Liver (tissue), 9 donors: ENCODE data around the gene CNIH3. TPM values are rescaled to one million over a fixed set of nuclear protein-coding genes. Genes with fewer than 3 reads are reported as not detected.

ENCODE experiments used
- DNase-seq: peaks from one replicate; pipeline ENCODE4 v3.0.0-alpha.2; 2017; ENCODE audit warnings: low spot score
- H3K27ac ChIP-seq, 2 donors: one replicate each; pipeline ENCODE4 v1.7.0; 2013; ENCODE audit warnings: inconsistent platforms in 2 of 2, low read length in 2 of 2, control low read depth in 1 of 2, low read depth in 1 of 2, mild to moderate bottlenecking in 1 of 2
- H3K27me3 ChIP-seq, 4 donors: one replicate each; pipeline versions ENCODE4 v1.6.1 to v1.7.0; 2013; ENCODE audit warnings: low read length in 3 of 4, inconsistent platforms in 1 of 4, mild to moderate bottlenecking in 1 of 4, moderate library complexity in 1 of 4; ENCODE audit not compliant: control insufficient read depth in 4 of 4, insufficient read depth in 4 of 4
- H3K36me3 ChIP-seq, 4 donors: one replicate each; pipeline versions ENCODE4 v1.6.1 to v1.7.0; 2013; ENCODE audit warnings: low read length in 3 of 4, mild to moderate bottlenecking in 3 of 4, low read depth in 1 of 4, moderate library complexity in 1 of 4; ENCODE audit not compliant: control insufficient read depth in 4 of 4, insufficient read depth in 3 of 4
- H3K4me1 ChIP-seq, 4 donors: one replicate each; pipeline versions ENCODE4 v1.6.1 to v1.7.0; 2013; ENCODE audit warnings: low read length in 3 of 4, mild to moderate bottlenecking in 3 of 4, moderate library complexity in 1 of 4; ENCODE audit not compliant: control insufficient read depth in 4 of 4, insufficient read depth in 4 of 4
- H3K4me3 ChIP-seq, 3 donors: one replicate each; pipeline versions ENCODE4 v1.6.1 to v1.7.0; 2013; ENCODE audit warnings: low read length in 3 of 3, control low read depth in 1 of 3, low read depth in 1 of 3, mild to moderate bottlenecking in 1 of 3
- H3K9ac ChIP-seq, 2 donors: one replicate each; pipeline ENCODE4 v1.7.0; 2013; ENCODE audit warnings: low read length in 2 of 2, mild to moderate bottlenecking in 2 of 2, moderate library complexity in 2 of 2, control low read depth in 1 of 2, low read depth in 1 of 2
- H3K9me3 ChIP-seq, 4 donors: one replicate each; pipeline versions ENCODE4 v1.6.1 to v1.7.0; 2013; ENCODE audit warnings: low read length in 3 of 4; ENCODE audit not compliant: control insufficient read depth in 4 of 4
- ATF3 ChIP-seq: IDR thresholded peaks from 2 replicates; pipeline ENCODE4 v1.6.1; 2016; ENCODE audit warnings: antibody characterized with exemption
- CTCF ChIP-seq: fragments of 150-350 bp; IDR thresholded peaks from 2 replicates; pipeline ENCODE4 v1.5.1; 2017; ENCODE audit warnings: improper control_type of control experiment, low read depth, low read length; ENCODE audit not compliant: missing input control
- EGR1 ChIP-seq, 2 donors: IDR thresholded peaks; 2 replicates each; pipeline ENCODE4 v1.6.1; 2016 to 2018; ENCODE audit warnings: antibody characterized with exemption in 2 of 2, low read depth in 2 of 2
- FOXA1 ChIP-seq: IDR thresholded peaks from 2 replicates; pipeline ENCODE4 v1.6.1; 2016; ENCODE audit warnings: antibody characterized with exemption
- FOXA2 ChIP-seq: IDR thresholded peaks from 2 replicates; pipeline ENCODE4 v1.6.1; 2016; ENCODE audit warnings: antibody characterized with exemption
- GABPA ChIP-seq, 2 donors: IDR thresholded peaks in 1 of 2; conservative IDR thresholded peaks in 1 of 2; 2 replicates each; pipeline ENCODE4 v1.6.1; 2016; ENCODE audit warnings: antibody characterized with exemption in 2 of 2, mild to moderate bottlenecking in 1 of 2, moderate library complexity in 1 of 2
- HNF4A ChIP-seq, 2 donors: conservative IDR thresholded peaks; 2 replicates each; pipeline ENCODE4 v1.6.1; 2016; ENCODE audit warnings: antibody characterized with exemption in 2 of 2, mild to moderate bottlenecking in 2 of 2
- HNF4G ChIP-seq: IDR thresholded peaks from 2 replicates; pipeline ENCODE4 v1.6.1; 2016; ENCODE audit warnings: antibody characterized with exemption
- JUND ChIP-seq, 2 donors: IDR thresholded peaks; 2 replicates each; pipeline ENCODE4 v1.6.1; 2016; ENCODE audit warnings: antibody characterized with exemption in 2 of 2
- MAX ChIP-seq: IDR thresholded peaks from 2 replicates; pipeline ENCODE4 v1.6.1; 2016; ENCODE audit warnings: antibody characterized with exemption
- NR2F2 ChIP-seq: IDR thresholded peaks from 2 replicates; pipeline ENCODE4 v1.6.1; 2016; ENCODE audit warnings: antibody characterized with exemption
- RAD21 ChIP-seq, 2 donors: IDR thresholded peaks; 2 replicates each; pipeline ENCODE4 v1.6.1; 2016; ENCODE audit warnings: antibody characterized with exemption in 2 of 2, mild to moderate bottlenecking in 2 of 2
- RXRA ChIP-seq, 2 donors: IDR thresholded peaks; 2 replicates each; pipeline ENCODE4 v1.6.1; 2017 to 2018; ENCODE audit warnings: antibody characterized with exemption in 2 of 2, mild to moderate bottlenecking in 1 of 2
- SP1 ChIP-seq: IDR thresholded peaks from 2 replicates; pipeline ENCODE4 v1.6.1; 2018; ENCODE audit warnings: antibody characterized with exemption, mild to moderate bottlenecking
- TAF1 ChIP-seq: conservative IDR thresholded peaks from 2 replicates; pipeline ENCODE4 v1.6.1; 2016; ENCODE audit warnings: antibody characterized with exemption, mild to moderate bottlenecking
- YY1 ChIP-seq: IDR thresholded peaks from 2 replicates; pipeline ENCODE4 v1.6.1; 2016; ENCODE audit warnings: antibody characterized with exemption, mild to moderate bottlenecking
- WGBS: extraction: QIAGEN DNeasy Blood & Tissue Kit; methylation state at CpG from one replicate; pipeline ENCODE4 v1.1.7; 2013; 5-methylcytosine and 5-hydroxymethylcytosine counted together
- polyA plus RNA-seq, 2 donors: library from polyadenylated mRNA; stranded (reverse) in 1 of 2; unstranded in 1 of 2; fragments of 200-250 nt in 1 of 2; fragments of >200 nt in 1 of 2; fragmentation: Nextera tagmentation in 1 of 2; extraction: Ambion mirVana in 1 of 2; gene quantifications; one replicate each; pipeline versions ENCODE4 v1.2.1 to v1.2.3, GENCODE V29; 2013 to 2015
- total RNA-seq, 2 donors: library from RNA; depleted of rRNA; stranded (reverse); fragments of >200 nt; gene quantifications; one replicate each; pipeline ENCODE4 v1.2.3, GENCODE V29; 2014
- donor health status: healthy.
- donor health status: healthy.
- donor health status: healthy.
- donor health status: healthy.
- donor health status: healthy.

CNIH3 gene
- total and polyA plus RNA-seq, 4 donors, result 0.39 to 1.0 (median 0.93) TPM

- no peak for DNase-seq
- Histone ChIP-seq H3K27ac (peak overlapping the region in 1 of 2 donors; percentile 25), H3K36me3 (no peaks in the 10 kb centered on the region), H3K9ac (no peak overlapping the region), H3K4me3 (no peak overlapping the region), H3K9me3 (peaks cover 0 to 4% (median 3%) of the 10 kb centered on the region in 4 donors), H3K27me3 (no peaks in the 10 kb centered on the region), H3K4me1 (peaks cover 0 to 10% (median 7%) of the 10 kb centered on the region in 4 donors)
- TF ChIP-seq EGR1 (IDR thresholded peaks at IDR 0.05; ENCODE audit: low read depth in 2 of 2) (no peak), RXRA (IDR thresholded peaks at IDR 0.05) (no peak), YY1 (no peak)
- WGBS, result 38% methylated on average over 1 of the region's 1 CpG
These were observed 145.1 kb downstream of the CNIH3 start for GRCh38 chr1:224761245-224761644.

GRCh38 chr1:224762046-224762445 is 145.9 kb downstream of the CNIH3 start:
- H3K9ac ChIP-seq, result no peak overlapping the region
- H3K27ac ChIP-seq, result no peak overlapping the region
- no peak for DNase-seq
- no peaks in the 10 kb centered on the region for H3K27me3 ChIP-seq
- no peak overlapping the region for H3K4me3 ChIP-seq
- H3K36me3 ChIP-seq, result no peaks in the 10 kb centered on the region
- no peak for TF ChIP-seq CTCF
- TF ChIP-seq HNF4G, result no peak
- TF ChIP-seq SP1, result no peak
- TF ChIP-seq RAD21 (IDR thresholded peaks at IDR 0.05), result no peak
- no peak for TF ChIP-seq JUND (IDR thresholded peaks at IDR 0.05)
- TF ChIP-seq MAX, result no peak
- TF ChIP-seq NR2F2, result no peak
- 90% methylated on average over 2 of the region's 2 CpGs for WGBS
- H3K9me3 ChIP-seq, result peaks cover 0 to 4% (median 3%) of the 10 kb centered on the region in 4 donors
- H3K4me1 ChIP-seq, result peaks cover 0 to 10% (median 7%) of the 10 kb centered on the region in 4 donors

GRCh38 chr1:224762701-224763100 is 146.6 kb downstream of the CNIH3 start:
- Histone ChIP-seq H3K4me3 (no peak overlapping the region), H3K36me3 (no peaks in the 10 kb centered on the region), H3K9ac (no peak overlapping the region), H3K27ac (no peak overlapping the region), H3K4me1 (peaks cover 0 to 10% (median 7%) of the 10 kb centered on the region in 4 donors), H3K27me3 (no peaks in the 10 kb centered on the region), H3K9me3 (peaks cover 0 to 4% (median 3%) of the 10 kb centered on the region in 4 donors)
- TF ChIP-seq CTCF, result no peak
- no peak for TF ChIP-seq FOXA1
- TF ChIP-seq GABPA (IDR thresholded peaks at IDR 0.05 in 1 of 2, conservative IDR thresholded peaks at IDR 0.05 in 1 of 2), result no peak
- TF ChIP-seq HNF4G, result no peak
- no peak for TF ChIP-seq FOXA2
- TF ChIP-seq MAX, result no peak
- TF ChIP-seq ATF3, result no peak
- no peak for TF ChIP-seq YY1
- TF ChIP-seq JUND (IDR thresholded peaks at IDR 0.05), result no peak
- TF ChIP-seq EGR1 (IDR thresholded peaks at IDR 0.05; ENCODE audit: low read depth in 2 of 2), result no peak
- no peak for TF ChIP-seq NR2F2
- TF ChIP-seq RXRA (IDR thresholded peaks at IDR 0.05), result no peak
- no peak for TF ChIP-seq SP1
- TF ChIP-seq TAF1, result no peak
- no peak for TF ChIP-seq HNF4A (conservative IDR thresholded peaks at IDR 0.05)
- WGBS, result 88% methylated on average over 3 of the region's 3 CpGs
- DNase-seq, result no peak
